ENCODE results near the gene IMMP2L.

DNA sequence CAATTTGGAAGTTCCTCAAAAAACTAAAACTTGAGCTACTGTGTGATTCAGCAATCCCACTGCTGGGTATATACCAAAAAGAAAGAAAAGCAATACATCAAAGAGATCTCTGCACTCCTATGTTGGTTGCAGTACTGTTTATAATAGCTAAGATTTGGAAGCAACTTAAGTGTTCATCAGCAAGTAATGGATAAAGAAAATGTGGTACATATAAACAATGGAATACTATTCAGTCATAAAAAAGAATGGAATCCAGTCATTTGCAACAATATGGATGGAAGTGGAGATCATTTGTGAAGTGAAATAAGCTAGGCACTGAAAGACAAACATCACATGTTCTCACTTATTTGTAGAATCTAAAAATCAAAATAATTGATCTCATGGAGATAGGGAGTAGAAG lies 16.5 kb upstream of the IMMP2L start:
- TF ChIP-seq, protein P1, sequence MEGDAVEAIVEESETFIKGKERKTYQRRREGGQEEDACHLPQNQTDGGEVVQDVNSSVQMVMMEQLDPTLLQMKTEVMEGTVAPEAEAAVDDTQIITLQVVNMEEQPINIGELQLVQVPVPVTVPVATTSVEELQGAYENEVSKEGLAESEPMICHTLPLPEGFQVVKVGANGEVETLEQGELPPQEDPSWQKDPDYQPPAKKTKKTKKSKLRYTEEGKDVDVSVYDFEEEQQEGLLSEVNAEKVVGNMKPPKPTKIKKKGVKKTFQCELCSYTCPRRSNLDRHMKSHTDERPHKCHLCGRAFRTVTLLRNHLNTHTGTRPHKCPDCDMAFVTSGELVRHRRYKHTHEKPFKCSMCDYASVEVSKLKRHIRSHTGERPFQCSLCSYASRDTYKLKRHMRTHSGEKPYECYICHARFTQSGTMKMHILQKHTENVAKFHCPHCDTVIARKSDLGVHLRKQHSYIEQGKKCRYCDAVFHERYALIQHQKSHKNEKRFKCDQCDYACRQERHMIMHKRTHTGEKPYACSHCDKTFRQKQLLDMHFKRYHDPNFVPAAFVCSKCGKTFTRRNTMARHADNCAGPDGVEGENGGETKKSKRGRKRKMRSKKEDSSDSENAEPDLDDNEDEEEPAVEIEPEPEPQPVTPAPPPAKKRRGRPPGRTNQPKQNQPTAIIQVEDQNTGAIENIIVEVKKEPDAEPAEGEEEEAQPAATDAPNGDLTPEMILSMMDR (IDR thresholded peaks at IDR 0.05; ENCODE audit: extremely low read depth in 1 of 2, insufficient read depth in 1 of 2, low read depth in 1 of 2, low read length in 2 of 2): no peak
- no peak for TF ChIP-seq POLR2AphosphoS5 (IDR thresholded peaks at IDR 0.05; ENCODE audit: insufficient read depth, low read depth, low read length)
